Measurements from ENCODE around the gene MGRN1.

The MGRN1 gene

DNA sequence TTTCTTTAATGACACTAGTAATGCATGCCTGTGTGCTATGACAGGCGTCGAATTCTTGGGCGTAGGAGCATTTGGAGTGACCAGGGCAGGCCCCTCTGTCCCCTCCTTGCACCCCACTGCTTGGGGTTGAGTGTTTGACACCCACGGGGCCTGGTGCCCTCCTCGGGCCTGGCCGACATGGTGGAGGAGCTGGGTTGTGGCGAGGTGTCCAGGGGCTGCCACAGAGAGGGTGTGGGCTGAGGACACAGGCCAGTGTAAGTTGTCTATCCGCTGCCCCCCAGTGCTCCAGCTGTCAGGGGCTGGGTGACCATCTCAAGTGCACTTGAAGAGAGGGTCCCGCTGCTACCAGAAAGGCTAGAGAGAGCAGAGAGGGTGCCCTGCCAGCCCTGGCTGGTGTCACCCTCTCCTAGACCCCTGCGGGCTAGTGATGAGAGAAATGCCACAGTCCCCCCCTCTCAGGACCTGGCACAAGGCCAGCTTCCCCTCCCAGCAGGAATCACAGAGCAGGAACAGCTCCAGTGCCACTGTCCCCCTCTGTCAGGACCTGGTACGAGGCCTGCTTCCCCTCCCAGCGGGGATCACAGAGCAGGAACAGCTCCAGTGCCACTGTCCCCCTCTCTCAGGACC lies 30.5 kb downstream of the MGRN1 start:
- DNase-seq: no peak

DNA sequence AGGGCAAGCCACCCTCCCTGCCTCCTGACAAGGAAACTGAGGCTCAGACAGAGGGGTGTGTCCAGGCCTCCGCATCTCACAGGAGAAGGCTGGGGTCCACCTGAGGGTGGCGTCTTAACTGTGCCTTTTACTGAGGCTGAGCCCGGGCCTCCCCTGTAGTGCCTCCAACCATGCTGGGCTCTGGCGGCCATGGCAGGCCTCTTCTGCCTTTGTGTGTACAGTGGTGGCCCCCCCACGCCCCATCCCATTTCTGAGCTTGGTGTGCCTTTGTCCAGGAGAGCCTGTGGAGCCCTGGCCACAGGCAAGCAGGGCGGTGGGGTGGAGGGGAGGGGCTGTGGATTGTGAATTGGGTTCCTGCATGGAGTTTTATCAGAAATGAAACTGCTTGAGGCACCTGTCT lies 31.2 kb downstream of the MGRN1 start:
- DNase-seq: no peak

DNA sequence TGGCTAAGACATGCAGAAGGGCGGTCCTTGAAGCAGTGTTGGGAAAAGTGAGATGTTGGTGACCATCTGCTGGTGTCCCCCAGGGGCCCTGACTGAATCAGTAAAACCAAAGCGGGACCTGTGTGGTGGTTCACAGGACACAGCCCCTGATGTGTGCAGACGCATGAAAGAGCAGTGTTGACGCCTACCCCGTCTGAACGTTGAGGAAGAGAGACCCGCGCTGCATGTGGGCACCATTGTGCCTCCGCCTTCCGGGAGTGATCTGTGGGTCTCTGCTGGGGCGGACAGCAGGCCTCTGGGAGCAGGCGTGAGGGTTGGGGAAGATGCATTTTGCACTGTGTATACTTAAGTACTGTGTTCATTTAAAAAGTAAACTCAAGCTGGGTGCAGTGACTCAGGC lies 31.6 kb downstream of the MGRN1 start:
- DNase-seq: no peak

DNA sequence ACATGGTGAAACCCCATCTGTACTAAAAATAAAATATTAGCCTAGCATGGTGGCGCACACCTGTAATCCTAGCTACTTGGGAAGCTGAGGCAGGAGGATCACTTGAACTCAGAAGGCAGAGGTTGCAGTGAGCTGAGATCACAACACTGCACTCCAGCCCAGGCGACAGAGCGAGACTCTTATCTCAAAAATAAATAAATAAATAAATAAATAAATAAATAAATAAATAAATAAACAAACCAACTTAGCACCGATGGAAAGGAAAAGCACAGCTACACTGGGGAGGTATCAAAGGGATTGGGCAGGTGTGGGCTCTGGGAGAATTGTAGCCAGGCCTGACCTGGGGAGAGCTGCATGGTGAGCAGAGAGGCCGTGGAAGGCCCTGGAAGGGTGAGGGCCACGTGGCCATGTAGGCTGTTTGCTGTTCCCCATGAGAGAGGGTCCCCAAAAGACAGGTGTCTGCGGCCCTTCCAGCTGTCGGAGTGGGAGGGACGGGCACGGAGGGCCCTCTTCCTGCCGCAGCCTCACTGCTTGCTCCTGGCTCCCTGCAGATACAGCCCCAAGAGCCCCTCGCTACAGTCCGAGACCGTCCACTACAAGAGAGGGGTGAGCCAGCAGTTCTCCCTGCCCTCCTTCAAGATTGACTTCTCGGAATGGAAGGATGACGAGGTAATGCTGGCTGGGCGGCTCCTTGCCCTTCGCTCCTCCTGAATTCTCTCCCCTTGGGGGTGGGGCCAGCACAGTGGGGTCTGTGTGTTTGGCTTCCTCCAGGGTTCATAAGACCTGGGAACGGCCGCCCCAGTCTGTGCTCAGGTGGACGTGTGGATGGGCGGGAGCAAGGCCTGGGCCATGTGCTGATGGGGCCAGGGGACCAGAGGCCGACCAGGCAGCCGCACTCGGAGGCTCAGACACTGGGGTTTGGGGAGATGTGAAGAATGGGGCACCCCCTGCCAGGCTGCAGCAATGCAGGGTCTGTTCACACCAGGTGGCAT lies 32.4 kb downstream of the MGRN1 start:
- DNase-seq: no peak

DNA sequence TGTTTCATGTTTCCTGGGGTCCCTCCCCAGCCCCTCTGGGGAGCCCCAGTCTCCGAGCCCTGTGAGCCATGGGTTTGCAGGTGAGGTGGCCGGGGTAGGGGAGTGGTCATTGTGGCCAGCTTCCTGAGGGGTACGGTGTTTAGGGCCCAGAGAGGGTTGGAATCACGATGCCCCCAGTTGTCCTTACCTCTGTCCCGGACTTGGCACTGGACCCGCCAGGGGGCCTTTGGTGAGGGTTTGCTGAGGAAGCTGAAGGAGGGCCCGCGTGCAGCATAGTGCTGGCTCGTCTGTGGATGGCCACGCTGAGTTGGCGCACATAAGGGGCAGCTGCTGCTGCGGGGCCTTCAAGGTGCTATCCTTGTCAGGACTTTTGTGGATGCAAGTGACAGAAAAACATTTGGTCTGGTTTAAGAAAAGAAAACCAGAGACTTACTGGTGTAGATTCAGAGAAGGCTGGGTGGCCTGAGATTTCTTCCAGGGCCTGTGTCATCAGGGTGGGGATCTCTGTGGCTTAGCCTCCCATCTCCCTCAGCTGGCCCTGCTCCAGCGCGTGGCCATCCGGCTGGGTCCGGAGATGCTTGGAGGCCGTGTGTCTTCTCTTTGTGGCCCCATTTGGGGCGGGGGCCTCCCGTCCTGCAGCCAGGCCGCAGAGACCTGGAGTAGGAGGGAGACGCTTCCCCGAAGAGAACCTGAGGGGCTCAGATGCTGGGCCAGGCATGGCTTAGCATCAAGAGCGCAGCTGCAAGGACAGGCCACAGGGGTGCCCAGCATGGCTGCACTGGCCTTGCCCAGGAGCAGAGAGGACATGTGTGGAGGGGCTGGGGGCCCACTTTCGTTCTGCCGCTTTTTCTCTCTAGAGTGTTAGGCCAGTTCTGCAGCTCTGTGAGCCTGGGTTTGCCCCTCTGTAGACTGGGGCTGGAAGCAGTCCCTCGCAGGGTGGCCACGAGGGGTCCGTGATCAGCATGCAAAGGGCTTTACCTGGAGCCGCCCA lies 35.0 kb downstream of the MGRN1 start:
- no peak for DNase-seq

DNA sequence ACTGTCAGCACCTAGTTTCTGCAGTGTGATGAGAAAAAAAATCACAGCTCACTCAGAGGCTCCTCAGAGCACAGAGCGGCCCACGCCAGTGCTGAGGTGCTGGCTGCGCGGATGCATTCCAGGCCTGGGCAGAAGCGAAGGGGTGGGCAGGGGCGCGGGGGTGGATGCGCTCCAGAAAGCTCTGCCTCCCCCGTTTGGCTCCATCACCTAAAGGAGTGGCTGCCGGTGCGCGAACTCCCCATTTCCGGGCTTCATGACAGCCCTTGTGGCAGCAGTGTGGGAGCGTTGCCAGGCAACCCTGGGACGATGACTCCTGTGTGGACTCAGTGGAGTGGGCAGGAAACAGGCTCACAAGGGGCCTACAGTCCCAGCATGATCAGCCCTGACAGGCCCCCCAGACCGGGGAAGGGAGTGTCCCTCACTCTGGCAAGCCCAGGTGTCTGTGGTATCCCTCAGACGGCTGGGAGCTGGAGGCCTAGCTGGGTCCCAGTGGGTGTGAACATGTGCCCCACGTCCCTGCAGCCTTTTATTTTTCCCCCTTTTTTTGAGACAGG lies 35.9 kb downstream of the MGRN1 start:
- DNase-seq: no peak

DNA sequence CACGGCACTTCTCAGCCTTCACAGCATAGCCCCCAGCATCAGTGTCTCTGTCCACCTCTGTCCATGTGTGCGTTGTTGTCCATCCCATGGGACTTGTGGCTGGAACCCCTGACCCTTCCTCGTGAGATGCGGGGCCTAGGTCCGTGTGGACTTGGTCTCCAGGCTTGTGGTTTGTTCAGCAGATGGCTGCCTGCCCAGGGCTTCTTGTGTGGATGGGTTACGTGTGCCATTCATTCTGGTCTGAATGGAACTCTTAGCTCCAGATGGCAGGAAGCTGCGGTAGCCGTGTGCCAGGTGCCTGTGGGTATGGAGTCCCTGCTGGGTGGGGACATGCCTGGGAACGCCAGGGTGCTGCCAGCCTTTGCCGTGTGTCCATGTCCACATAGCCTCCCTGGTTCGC lies 37.0 kb downstream of the MGRN1 start:
- no peak for DNase-seq

DNA sequence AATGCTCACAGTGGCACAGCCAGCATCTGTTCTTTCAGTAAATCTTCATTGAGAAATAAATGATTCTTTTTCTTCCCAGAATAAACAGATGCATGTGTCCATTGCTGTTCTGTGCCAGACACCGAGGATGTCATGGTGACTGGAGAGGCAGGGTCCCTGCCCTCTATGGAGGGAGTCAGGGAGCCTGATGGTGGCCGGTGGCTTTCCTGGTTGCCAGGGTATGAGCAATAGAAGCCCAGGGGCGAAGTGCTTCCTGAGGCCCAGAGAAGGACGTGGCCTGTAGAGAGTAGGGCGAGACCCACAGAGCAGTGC lies 38.8 kb downstream of the MGRN1 start:
- DNase-seq: no peak

DNA sequence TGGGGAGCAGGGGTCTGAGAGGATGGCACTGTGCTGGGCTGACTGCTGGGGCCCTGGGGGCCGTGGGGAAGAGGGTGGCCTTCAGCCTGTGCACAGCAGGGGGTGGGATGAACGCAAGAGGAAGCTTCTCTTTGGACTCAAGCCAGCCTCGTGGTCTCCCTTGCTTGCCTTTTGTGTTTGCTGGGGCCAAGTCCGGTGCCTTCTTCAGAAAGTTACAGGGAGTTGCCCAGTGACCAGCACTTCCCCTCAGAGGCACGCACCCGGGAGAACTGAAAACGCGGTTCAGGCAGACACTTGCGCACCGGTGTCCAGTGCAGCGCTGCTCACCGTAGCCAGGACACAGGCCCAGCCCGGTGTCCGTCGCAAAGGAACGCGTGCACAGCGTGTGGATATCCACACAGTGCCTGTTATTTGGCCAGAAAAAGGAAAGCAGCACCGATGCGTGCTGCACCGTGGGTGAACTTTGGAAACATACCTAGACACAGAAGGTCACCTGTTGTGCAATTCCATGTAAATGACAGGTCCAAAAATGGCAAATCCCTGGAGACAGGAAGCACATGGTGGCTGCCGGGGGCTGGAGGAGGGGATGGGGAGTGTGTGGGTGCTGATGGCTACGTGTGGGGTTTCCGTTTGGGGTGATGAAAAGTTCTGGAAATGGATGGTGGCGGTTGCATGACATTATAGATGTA lies 39.3 kb downstream of the MGRN1 start:
- DNase-seq: no peak

DNA sequence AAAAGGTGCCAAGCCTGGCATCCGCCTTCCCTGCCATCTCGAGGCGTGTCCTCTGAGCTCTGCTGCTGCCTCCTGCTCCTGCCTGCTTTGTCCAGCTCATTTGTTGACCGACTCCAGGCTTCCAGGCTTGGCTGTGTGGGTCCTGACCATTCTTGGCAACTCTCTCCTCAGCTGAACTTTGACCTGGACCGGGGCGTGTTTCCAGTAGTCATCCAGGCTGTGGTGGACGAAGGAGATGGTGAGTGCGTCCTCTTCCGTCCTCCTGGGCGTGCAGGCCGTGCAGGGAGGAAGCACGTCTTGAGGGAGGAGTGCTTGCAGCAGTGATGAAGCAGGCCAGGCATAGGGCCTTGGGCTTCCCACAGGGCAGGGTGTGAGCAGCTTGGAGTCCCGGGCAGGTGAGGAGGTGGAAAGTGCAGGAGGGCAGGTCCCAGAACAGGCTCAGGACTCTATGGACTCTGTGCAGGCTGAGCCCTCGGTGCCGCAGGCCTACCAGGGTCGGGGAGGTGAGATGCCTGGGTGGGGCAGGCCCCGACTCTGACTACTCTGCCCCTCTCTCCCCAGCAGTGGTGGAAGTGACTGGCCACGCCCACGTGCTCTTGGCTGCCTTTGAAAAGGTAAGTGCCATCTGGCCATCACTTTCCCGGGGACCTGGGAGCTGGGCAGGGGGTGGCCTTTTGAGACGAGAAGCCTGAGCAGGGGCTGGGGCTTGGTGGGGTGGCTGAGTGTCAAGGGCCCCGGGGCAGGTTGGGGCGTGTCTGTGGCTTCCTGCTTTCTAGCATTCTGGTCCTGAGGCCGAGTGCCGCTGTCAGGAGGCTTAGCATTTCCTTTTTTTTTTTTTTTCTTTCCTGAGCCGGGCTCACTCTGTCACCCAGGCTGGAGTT lies 40.2 kb downstream of the MGRN1 start:
- DNase-seq: no peak

DNA sequence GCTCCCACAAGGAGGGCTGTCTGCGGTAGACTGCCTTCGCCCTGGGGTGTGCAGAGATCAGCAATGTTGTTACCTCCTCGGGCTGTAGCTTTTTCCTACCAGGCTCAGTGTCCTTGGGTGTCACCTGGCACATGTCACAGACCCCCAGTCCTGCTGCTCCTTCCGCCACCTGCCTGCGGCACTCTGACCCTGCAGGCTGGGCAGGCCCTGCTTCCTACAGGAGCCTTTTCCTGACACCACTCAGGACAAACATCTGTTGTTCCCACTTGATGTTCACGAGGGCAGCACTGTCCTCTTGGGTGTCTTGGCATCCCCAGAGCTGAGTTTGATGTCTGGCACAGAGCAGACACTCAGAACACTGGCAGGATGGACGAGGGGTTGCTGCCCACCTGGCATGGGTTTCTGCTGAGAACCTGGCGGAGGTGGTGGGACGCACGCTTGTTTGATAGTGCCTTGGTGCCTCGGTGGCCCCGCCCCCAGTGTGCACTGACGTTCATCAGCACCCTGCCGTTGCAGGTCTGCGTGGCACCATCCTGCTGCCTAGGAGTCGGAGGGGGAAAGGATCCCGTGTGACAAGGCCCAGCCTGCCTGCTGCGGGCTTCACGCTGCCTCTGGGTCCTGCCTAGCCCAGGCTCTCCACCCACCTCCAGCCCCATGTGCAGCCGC lies 42.0 kb downstream of the MGRN1 start:
- no peak for DNase-seq

DNA sequence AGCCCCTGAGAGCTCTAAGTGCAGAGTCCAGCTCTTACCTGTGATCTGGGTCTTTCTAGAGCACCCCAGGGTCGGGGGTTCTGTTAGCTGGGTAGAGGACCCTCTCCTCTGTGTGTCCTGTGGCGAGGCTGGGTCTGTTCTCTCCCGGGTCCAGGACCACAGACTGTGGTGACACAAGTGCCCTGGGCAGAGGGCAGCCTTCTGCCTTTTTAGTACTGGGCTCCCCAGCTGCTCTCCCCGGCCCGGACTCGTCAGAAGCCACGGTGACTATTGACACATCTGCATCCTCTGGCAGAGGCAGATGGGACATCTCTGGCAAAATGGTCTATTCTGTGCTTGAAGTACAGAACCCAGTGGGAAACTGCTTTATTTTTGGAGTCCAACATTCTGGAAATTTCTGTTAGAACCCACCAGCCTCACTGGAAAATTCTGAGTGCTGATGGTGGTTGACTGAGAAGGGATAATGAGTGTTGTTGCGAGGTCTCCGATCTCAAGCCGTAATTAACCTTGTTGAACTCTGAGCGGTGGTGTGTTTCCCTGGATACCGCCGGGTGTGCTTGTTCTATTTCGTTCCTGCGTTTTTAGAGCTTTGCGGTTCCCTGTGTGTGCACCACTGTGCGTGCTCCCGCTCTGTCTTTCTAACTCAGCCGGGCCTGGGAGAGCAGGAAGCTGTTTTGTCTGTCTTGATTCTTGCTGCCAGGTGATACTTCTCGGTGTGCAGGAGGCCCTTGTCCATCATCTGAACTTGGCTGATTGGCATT lies 42.8 kb downstream of the MGRN1 start:
- DNase-seq: no peak

DNA sequence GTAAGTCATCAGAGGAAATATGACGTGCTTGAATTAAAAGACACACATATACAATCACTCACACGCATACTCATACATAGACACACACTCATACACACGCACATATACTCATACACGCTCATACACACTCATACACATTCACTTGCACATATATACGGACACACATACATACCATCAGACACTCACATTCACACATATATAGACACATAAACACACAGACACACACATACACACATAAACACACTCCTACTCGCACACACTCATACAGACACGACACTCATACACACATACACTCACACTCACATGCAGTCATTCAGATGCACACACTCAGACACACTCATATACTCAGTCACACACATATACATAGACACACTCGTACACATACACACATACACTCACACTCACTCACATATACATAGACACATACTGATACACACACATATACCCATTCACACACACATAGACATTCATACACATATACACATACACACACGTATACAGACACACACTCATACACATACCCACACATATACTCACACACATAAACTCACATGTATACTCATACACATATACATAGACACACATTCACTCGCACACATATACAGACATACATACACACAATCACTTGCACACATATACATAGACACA lies 43.8 kb downstream of the MGRN1 start:
- DNase-seq: no peak

DNA sequence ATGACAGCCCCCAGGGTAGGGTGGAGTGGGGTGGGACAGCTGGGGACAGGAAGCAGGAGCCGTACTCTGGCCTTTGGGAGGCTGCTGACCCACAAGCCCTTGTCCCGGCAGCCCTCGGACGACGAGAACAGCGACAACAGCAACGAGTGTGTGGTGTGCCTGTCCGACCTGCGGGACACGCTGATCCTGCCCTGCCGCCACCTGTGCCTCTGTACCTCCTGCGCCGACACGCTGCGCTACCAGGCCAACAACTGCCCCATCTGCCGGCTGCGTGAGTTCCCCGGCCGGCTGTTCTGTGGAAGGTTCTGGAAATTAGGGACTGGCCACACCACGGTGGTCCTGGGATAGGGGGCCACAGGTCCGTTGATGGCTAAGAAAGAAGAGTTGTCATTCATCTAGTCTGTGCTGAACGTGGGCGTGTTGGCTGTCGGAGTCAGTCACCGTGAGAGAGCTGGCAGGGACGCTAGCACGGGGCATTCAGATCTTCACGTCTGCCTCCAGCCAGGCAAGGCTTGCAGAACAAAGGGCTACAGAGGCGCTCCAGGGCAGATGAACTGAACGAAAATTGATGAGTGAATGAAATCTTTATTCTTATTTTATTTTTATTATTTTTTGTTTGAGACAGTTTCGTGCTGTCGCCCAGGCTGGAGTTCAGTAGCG lies 48.9 kb downstream of the MGRN1 start:
- DNase-seq: no peak

DNA sequence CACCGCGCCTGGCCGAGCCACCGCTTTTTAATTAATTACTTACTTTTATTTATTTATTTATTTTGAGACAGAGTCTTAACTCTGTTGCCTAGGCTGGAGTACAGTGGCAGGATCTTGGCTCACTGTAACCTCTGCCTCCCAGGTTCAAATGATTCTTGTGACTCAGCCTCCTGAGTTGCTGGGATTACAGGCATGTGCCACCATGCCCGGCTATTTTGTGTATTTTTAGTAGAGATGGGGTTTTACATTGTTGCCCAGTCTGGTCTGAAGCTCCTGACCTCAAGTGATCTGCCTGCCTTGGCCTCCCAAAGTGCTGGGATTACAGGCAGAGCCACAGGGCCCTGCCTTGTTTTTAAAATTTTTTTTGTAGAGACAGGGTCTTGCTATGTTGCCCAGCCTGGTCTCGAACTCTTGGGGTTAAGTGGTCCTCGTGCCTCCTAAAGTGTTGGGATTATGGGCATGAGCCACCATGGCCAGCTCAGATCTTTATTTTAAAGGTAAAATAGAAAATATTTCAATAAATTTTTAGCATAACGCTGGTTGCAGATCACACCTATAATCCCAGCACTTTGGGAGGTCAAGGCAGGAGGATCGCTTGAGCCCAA lies 50.4 kb downstream of the MGRN1 start:
- no peak for DNase-seq

DNA sequence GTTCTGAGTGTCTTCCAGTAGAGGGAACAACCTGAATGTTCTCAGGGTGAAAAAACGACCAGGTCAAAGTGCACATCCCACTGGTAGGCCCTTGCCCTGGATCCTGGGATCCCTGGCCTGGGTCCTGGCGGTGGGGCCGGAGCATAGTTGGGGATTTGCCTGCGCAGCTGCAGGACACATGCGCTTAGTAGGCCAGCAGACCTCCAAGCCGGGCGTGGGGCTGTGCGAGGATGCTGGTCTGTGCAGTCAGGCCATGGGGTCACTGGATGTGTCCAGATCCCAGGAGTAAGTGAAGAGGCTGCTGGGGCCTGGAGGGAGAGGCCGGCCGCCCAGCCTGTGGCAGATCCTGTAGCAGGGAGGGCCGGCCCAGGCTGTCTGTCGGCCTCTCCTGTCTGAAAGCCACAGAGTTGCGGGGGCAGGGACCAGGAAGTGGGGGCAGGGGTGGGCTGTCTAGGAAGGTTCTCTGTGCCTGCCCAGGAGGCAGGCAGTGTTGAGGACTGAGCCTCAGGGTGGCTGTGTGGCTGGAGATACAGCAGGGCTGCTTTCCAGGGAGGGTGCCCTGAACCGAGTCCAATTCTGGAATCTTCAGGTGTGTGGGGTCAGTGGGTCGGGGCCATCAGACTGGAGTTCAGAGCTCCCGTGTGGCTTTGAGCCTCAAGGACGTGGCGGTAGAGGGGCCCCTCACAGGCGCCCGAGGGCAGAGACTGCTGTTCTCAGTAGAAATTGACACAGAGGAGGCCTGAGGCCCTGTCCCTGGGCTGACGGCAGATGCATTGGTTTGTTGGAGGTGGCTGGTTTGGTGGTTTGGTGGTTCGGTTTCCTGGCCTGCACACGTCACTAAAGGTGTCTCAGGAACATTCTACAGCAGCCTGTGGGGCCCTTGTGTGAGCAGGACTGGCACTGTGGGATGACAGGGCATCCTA lies 51.5 kb downstream of the MGRN1 start:
- DNase-seq: no peak

DNA sequence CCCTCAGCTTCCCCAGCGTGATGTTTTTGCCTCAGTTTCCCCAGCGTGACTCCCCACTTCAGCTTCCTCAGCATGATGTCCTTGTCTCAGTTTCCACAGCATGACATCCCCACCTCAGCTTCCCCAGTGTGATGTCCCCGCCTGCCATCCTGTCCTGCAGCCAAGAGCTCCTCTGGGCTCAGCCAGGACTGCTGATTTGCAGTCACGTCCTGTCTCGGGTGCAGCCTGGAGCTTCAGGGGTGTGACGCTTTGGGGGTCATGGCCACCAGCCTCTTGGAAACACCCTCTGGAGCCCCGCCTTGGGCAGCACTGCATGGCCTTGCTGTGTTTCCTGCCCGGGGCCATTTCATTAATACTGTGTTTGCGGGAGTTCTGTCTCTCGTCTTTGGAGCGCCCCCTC lies 52.2 kb downstream of the MGRN1 start:
- DNase-seq: no peak

All from NCI-H748 treated with DMSO at 0.1 percent for 48 hours (cell line).